Breast epithelium (tissue), 3 donors: Measurements from ENCODE around the gene RGS14.

ENCODE experiments used
- CTCF ChIP-seq, 3 donors: fragments of 450-650 bp; IDR thresholded peaks; one replicate each; pipeline ENCODE4 v1.5.1; 2016 to 2017; ENCODE audit warnings: antibody characterized with exemption in 3 of 3, mild to moderate bottlenecking in 3 of 3, moderate library complexity in 3 of 3
- POLR2AphosphoS5 ChIP-seq, 3 donors: sonication (generic); formaldehyde crosslinking; IDR thresholded peaks; one replicate each; pipeline ENCODE4 v1.6.1; 2017; ENCODE audit warnings: antibody characterized with exemption in 3 of 3

GRCh38 chr5:177334781-177335700, 22.7 kb upstream of the RGS14 start:
- no peak for TF ChIP-seq POLR2AphosphoS5 (IDR thresholded peaks at IDR 0.05)
- TF ChIP-seq CTCF (IDR thresholded peaks at IDR 0.05): no peak
